ENCODE data around the gene PRMT7. TPM values are rescaled to one million over a fixed set of nuclear protein-coding genes. Genes with fewer than 3 reads are reported as not detected.

PRMT7 gene
- total RNA-seq, 4 donors from 2014 or later: 74.1 to 91.5 (median 78.0) TPM

DNA sequence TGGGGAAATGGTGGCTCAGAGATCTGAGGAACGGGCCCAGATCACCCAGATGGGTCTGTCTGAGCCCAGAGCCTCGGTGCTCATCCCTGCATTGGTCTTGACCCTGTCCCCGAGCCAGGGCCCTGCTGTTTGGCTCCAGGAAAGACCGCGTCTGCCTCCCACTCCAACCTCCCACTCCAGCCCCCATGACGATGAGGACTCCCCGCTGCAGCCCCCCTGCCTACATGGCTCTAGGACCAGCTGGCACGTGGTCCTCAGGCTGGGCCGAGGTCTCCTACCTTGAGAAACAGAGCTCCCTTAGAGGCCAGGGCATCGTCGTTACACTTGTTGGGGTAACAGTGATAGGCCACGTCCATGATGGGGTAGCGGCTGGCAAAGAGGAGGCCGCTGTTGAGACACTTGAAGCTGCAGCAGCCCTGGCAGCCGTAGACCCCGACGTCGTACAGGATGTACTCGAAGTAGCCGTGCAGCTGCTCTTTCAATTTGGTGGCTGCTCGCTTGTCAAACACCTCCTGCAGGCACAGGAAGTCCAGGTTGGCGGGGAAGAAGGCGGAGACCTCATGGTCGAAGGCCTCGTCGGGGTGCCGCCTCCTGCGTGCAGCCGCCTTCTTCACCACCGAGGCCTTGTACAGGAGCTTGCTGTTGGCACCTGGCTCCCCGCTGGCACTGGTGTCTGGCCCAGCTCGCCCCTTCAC, 59.9 kb downstream of the PRMT7 start:
- peaks cover 0 to 26% of the 10 kb centered on the region in 2 donors for H3K27me3 ChIP-seq
- H3K4me1 ChIP-seq: peaks cover 0 to 3% (median under 1%) of the 10 kb centered on the region in 4 donors
- no peaks in the 10 kb centered on the region for H3K36me3 ChIP-seq
- H3K4me3 ChIP-seq: no peak overlapping the region
- no peak for DNase-seq (ENCODE audit: low spot score in 2 of 2)
- H3K9me3 ChIP-seq: no peaks in the 10 kb centered on the region
- 85 to 86% methylated on average over 22 to 31 of the region's 32 CpGs for WGBS, 2 donors
- no peak overlapping the region for H3K27ac ChIP-seq
- no peak for TF ChIP-seq CTCF (IDR thresholded peaks at IDR 0.05)
- TF ChIP-seq EP300 (IDR thresholded peaks at IDR 0.05): no peak
- no peak for TF ChIP-seq POLR2A (IDR thresholded peaks at IDR 0.05)

- Histone ChIP-seq H3K27ac (no peak overlapping the region), H3K27me3 (peaks cover 0 to 20% of the 10 kb centered on the region in 2 donors), H3K9me3 (no peaks in the 10 kb centered on the region), H3K36me3 (no peaks in the 10 kb centered on the region), H3K4me3 (no peak overlapping the region), H3K4me1 (peaks cover 0 to 3% (median 0%) of the 10 kb centered on the region in 4 donors)
- WGBS, 2 donors: 90 to 94% methylated on average over 23 to 27 of the region's 27 CpGs
- TF ChIP-seq EP300 (IDR thresholded peaks at IDR 0.05) (no peak), CTCF (IDR thresholded peaks at IDR 0.05) (no peak), POLR2A (IDR thresholded peaks at IDR 0.05) (no peak)
- no peak for DNase-seq (ENCODE audit: low spot score in 2 of 2)
Measured at GRCh38 chr16:68371276-68371651, 60.4 kb downstream of the PRMT7 start.

DNA sequence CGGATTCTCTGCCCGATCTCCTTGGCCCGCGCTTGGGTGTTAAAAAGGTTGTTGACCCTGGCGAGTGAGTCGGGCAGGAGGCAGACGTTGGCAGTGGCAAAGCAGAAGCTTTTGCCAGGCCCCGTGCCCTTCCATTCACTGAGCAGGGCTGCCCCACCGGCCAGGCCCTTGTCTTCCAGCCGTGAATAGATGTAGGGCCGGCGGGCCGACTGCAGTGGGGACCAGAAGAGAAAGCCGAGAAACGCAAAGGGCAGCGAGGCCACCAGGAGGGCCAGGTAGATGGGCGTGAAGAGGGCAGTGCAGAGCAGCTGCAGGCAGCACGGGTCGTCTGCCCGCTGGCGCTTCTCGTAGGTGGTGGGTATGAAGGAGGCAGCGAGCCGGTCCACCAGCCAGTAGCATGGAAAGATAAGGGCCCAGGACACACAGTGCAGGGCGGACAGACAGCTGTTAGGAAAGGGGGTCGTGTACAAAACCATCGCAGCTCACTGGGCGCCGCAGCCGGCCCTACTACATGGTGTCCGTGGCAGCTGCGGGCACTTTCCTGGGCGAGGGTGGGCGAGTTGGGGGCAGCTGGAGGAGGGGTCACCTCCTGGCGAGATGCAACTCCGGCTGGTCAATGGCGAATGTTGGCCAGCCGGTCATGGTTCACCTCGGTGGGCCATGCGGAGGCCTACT, 61.0 kb downstream of the PRMT7 start:
- TF ChIP-seq EP300 (IDR thresholded peaks at IDR 0.05): no peak
- no peak for TF ChIP-seq CTCF (IDR thresholded peaks at IDR 0.05)
- TF ChIP-seq POLR2A (IDR thresholded peaks at IDR 0.05): no peak
- H3K36me3 ChIP-seq: no peaks in the 10 kb centered on the region
- no peak overlapping the region for H3K27ac ChIP-seq
- WGBS, 2 donors: 92 to 95% methylated on average over 38 to 40 of the region's 40 CpGs
- no peak for DNase-seq (ENCODE audit: low spot score in 2 of 2)
- no peaks in the 10 kb centered on the region for H3K9me3 ChIP-seq
- H3K4me3 ChIP-seq: no peak overlapping the region
- peaks cover 0 to 3% (median 0%) of the 10 kb centered on the region in 4 donors for H3K4me1 ChIP-seq
- peaks cover 0 to 15% of the 10 kb centered on the region in 2 donors for H3K27me3 ChIP-seq

DNA sequence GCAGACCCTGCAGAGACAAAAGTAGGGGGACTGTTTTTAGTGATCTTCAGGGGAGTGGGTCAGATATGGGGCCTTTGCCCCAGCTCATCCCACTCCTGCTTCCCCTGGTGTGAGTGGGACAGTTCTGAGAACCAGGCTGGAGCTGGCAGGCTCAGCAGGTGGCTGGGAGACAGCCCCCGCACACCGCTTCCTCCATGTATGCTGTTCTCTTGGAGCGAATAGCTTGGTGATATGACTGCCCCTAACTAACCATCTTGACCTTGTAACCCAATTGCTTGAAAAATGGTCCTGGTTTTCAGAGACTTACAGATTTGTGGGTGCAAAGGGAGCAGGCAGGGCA, 61.5 kb downstream of the PRMT7 start:
- Histone ChIP-seq H3K36me3 (no peaks in the 10 kb centered on the region), H3K4me3 (no peak overlapping the region), H3K9me3 (no peaks in the 10 kb centered on the region), H3K27me3 (peaks cover 0 to 11% of the 10 kb centered on the region in 2 donors), H3K4me1 (peaks cover 0 to 3% (median 0%) of the 10 kb centered on the region in 4 donors), H3K27ac (no peak overlapping the region)
- 93 to 100% methylated on average over 3 of the region's 3 CpGs for WGBS, 2 donors
- DNase-seq (ENCODE audit: low spot score in 2 of 2): no peak
- TF ChIP-seq CTCF (IDR thresholded peaks at IDR 0.05): no peak
- no peak for TF ChIP-seq POLR2A (IDR thresholded peaks at IDR 0.05)
- TF ChIP-seq EP300 (IDR thresholded peaks at IDR 0.05): no peak

DNA sequence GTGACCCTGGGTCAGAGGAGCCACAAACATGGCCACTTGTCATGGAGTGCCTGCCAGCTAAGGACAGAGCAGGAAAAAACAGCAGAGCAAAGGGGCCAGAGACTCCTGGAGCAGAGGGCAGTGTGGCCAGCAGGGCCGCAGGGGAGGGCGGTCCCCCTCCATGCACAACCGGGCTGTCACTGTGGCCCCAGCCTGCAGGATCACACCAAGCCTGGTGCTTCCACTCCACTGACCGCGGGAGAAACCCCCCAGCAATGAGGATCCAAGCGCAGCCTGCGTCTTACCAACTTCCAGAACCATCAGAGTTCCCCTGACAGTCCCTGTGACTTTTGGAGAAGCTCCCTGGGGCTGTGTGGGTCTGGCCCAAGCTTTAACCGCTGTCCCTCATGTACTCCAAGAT, 62.0 kb downstream of the PRMT7 start:
- peaks cover 0 to 7% of the 10 kb centered on the region in 2 donors for H3K27me3 ChIP-seq

More for the DNA sequence above, 62.0 kb downstream of the PRMT7 start:
- DNase-seq (ENCODE audit: low spot score in 2 of 2): no peak
- H3K4me1 ChIP-seq: peaks cover 0 to 3% (median 0%) of the 10 kb centered on the region in 4 donors
- H3K9me3 ChIP-seq: no peaks in the 10 kb centered on the region
- 83 to 92% methylated on average over 2 to 5 of the region's 8 CpGs for WGBS, 2 donors
- TF ChIP-seq POLR2A (IDR thresholded peaks at IDR 0.05): no peak
- no peak overlapping the region for H3K4me3 ChIP-seq
- no peaks in the 10 kb centered on the region for H3K36me3 ChIP-seq
- no peak overlapping the region for H3K27ac ChIP-seq
